LNCAP (cell line): ENCODE measurements around the gene KRT20.

Experiments used
- CTCF ChIP-seq: fragments of 450-650 bp; IDR thresholded peaks from 2 replicates; pipeline ENCODE4 v1.5.1; 2017; ENCODE audit warnings: mild to moderate bottlenecking

The KRT20 gene

GRCh38 chr17:40906613-40907012 lies 21.6 kb upstream of the KRT20 start:
- no peak for TF ChIP-seq CTCF

GRCh38 chr17:40905370-40905769 lies 20.3 kb upstream of the KRT20 start:
- TF ChIP-seq CTCF = no peak

- TF ChIP-seq CTCF = no peak
Observed at GRCh38 chr17:40903129-40903847, 18.2 kb upstream of the KRT20 start.

GRCh38 chr17:40902498-40902897 lies 17.5 kb upstream of the KRT20 start:
- TF ChIP-seq CTCF = no peak

- no peak for TF ChIP-seq CTCF
Observed at GRCh38 chr17:40901981-40902474, 17.0 kb upstream of the KRT20 start.

GRCh38 chr17:40900809-40901356 lies 15.8 kb upstream of the KRT20 start:
- no peak for TF ChIP-seq CTCF

- TF ChIP-seq CTCF = no peak
Observed at GRCh38 chr17:40896916-40897455, 11.9 kb upstream of the KRT20 start.
